HG02973 (cell line): ENCODE measurements around the gene ASTN2.

Source experiments
- ATAC-seq: cut with Tn5 transposase; IDR thresholded peaks from one replicate; pipeline ENCODE4 v1.9.1; 2021; ENCODE audit warnings: moderate library complexity; ENCODE audit not compliant: unreplicated experiment

Gene ASTN2

GRCh38 chr9:117253261-117253660, 161.6 kb downstream of the ASTN2 start:
- ATAC-seq = no peak

GRCh38 chr9:117250610-117251215, 164.1 kb downstream of the ASTN2 start:
- ATAC-seq = no peak

GRCh38 chr9:117249799-117250198, 165.1 kb downstream of the ASTN2 start:
- no peak for ATAC-seq

- no peak for ATAC-seq
These were observed 167.6 kb downstream of the ASTN2 start for GRCh38 chr9:117247266-117247665.

- ATAC-seq = no peak
These were observed 169.6 kb downstream of the ASTN2 start for GRCh38 chr9:117245175-117245829.

- ATAC-seq = no peak
These were observed 172.8 kb downstream of the ASTN2 start for GRCh38 chr9:117242082-117242481.

GRCh38 chr9:117239428-117239827, 175.4 kb downstream of the ASTN2 start:
- ATAC-seq = no peak

GRCh38 chr9:117234103-117234502, 180.8 kb downstream of the ASTN2 start:
- ATAC-seq = no peak

GRCh38 chr9:117233016-117233415, 181.8 kb downstream of the ASTN2 start:
- no peak for ATAC-seq

GRCh38 chr9:117232281-117232680, 182.6 kb downstream of the ASTN2 start:
- ATAC-seq = no peak

GRCh38 chr9:117231012-117231411, 183.8 kb downstream of the ASTN2 start:
- no peak for ATAC-seq

GRCh38 chr9:117224695-117225094, 190.2 kb downstream of the ASTN2 start:
- ATAC-seq = no peak

- ATAC-seq = no peak
These were observed 195.9 kb downstream of the ASTN2 start for GRCh38 chr9:117218951-117219350.

GRCh38 chr9:117214416-117214815, 200.4 kb downstream of the ASTN2 start:
- no peak for ATAC-seq

GRCh38 chr9:117211280-117211679, 203.6 kb downstream of the ASTN2 start:
- no peak for ATAC-seq

- ATAC-seq = no peak
These were observed 209.1 kb downstream of the ASTN2 start for GRCh38 chr9:117205806-117206205.

GRCh38 chr9:117204971-117205370, 209.9 kb downstream of the ASTN2 start:
- ATAC-seq = no peak

- no peak for ATAC-seq
These were observed 223.2 kb downstream of the ASTN2 start for GRCh38 chr9:117191504-117192261.

- no peak for ATAC-seq
These were observed 225.7 kb downstream of the ASTN2 start for GRCh38 chr9:117189121-117189520.

GRCh38 chr9:117188394-117188793, 226.5 kb downstream of the ASTN2 start:
- ATAC-seq = no peak

- ATAC-seq = no peak
These were observed 227.4 kb downstream of the ASTN2 start for GRCh38 chr9:117187498-117187897.

GRCh38 chr9:117184173-117184572, 230.7 kb downstream of the ASTN2 start:
- ATAC-seq = no peak
